ENCODE results near the gene TRIM26. TPM values are rescaled to one million over a fixed set of nuclear protein-coding genes. Genes with fewer than 3 reads are reported as not detected.

Gene TRIM26
- total and polyA plus RNA-seq, 2 of the 13 experiments (the other 11 are each of a cell fraction or from before 2014, with no cell fraction given): 27.1 to 38.7 TPM

GRCh38 chr6:30163090-30163917 lies 49.9 kb downstream of the TRIM26 start, which contains the start of gene TRIM15 (continued):
- no peak for TF ChIP-seq SNRNP70 (IDR thresholded peaks at IDR 0.05; ENCODE audit: low read depth, low read length)
- peak; percentile 43 for TF ChIP-seq ZSCAN20 (CRISPR knock-in tag; IDR thresholded peaks at IDR 0.05; ENCODE audit: borderline replicate concordance)
- no peak for TF ChIP-seq FUBP1 (CRISPR knock-in tag; IDR thresholded peaks at IDR 0.05; ENCODE audit: borderline replicate concordance)
- TF ChIP-seq ZNF329 (CRISPR knock-in tag; IDR thresholded peaks at IDR 0.05; ENCODE audit: low read depth): peak; percentile 86; the same call in 1 of the 2 replicates
- no peak for TF ChIP-seq NFE2L2 (IDR thresholded peaks at IDR 0.05; ENCODE audit: low read length)
- TF ChIP-seq TCF12 (IDR thresholded peaks at IDR 0.05): no peak
- TF ChIP-seq TCF12 (CRISPR knock-in tag; IDR thresholded peaks at IDR 0.05): peak; percentile 46; the same call in 1 of the 2 replicates
- no peak; the same call in 1 of the 2 replicates for TF ChIP-seq FOXJ3 (CRISPR knock-in tag; IDR thresholded peaks at IDR 0.05; ENCODE audit: borderline replicate concordance)
- TF ChIP-seq PRPF4 (IDR thresholded peaks at IDR 0.05; ENCODE audit: low read depth, low read length, poor library complexity, severe bottlenecking): no peak
- TF ChIP-seq HIC2 (CRISPR knock-in tag; IDR thresholded peaks at IDR 0.05; ENCODE audit: low read depth): peak; percentile 81; the same call in 1 of the 2 replicates
- TF ChIP-seq ZXDC (CRISPR knock-in tag; IDR thresholded peaks at IDR 0.05): no peak; the same call in 1 of the 2 replicates
- TF ChIP-seq ZNF10 (CRISPR knock-in tag; IDR thresholded peaks at IDR 0.05; ENCODE audit: borderline replicate concordance, low read depth): no peak
- no peak for TF ChIP-seq SOX6 (IDR thresholded peaks at IDR 0.05)
- TF ChIP-seq SOX6 (CRISPR knock-in tag; IDR thresholded peaks at IDR 0.05): peak; percentile 84
- TF ChIP-seq ZNF282 (IDR thresholded peaks at IDR 0.05; ENCODE audit: partially characterized antibody): no peak
- peak; percentile 26; the same call in 1 of the 2 replicates for TF ChIP-seq ZNF816 (CRISPR knock-in tag; IDR thresholded peaks at IDR 0.05; ENCODE audit: borderline replicate concordance)
- no peak for TF ChIP-seq HMG20B (CRISPR knock-in tag; conservative IDR thresholded peaks at IDR 0.05)
- TF ChIP-seq ZNF253 (CRISPR knock-in tag; IDR thresholded peaks at IDR 0.05; ENCODE audit: borderline replicate concordance): peak; percentile 87; the same call in 1 of the 2 replicates
- no peak; the same call in 1 of the 2 replicates for TF ChIP-seq ZNF414 (CRISPR knock-in tag; IDR thresholded peaks at IDR 0.05)
- no peak for TF ChIP-seq PBX3 (CRISPR knock-in tag; IDR thresholded peaks at IDR 0.05; ENCODE audit: borderline replicate concordance)
- TF ChIP-seq ZNF17 (CRISPR knock-in tag; IDR thresholded peaks at IDR 0.05): no peak
